Measurements from ENCODE around the gene ATF6. TPM values are rescaled to one million over a fixed set of nuclear protein-coding genes. Genes with fewer than 3 reads are reported as not detected.

The ATF6 gene
- total and polyA plus RNA-seq, 2 of the 8 experiments (the other 6 are each of a cell fraction or from before 2014, with no cell fraction given) = 4.6 to 10.0 TPM

- TF ChIP-seq, protein P1, sequence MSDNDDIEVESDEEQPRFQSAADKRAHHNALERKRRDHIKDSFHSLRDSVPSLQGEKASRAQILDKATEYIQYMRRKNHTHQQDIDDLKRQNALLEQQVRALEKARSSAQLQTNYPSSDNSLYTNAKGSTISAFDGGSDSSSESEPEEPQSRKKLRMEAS (IDR thresholded peaks at IDR 0.05) = no peak
- TF ChIP-seq CHD7 (IDR thresholded peaks at IDR 0.05; ENCODE audit: insufficient replicate concordance, low read length) = no peak
- no peak for TF ChIP-seq CHD2 (IDR thresholded peaks at IDR 0.05; ENCODE audit: low read length)
Observed at GRCh38 chr1:161994175-161994668, 228.1 kb downstream of the ATF6 start (continued).

All from H1 (cell line).